Fibroblast of upper back skin (primary cell): ENCODE data around the gene XRCC6.
A peak's percentile ranks its signal among the peaks of the same experiment; 100 is the strongest.
"Not testable (repeated sequence)": the region's sequence is repeated elsewhere in the genome, so short reads cannot be mapped to it uniquely, and the experiment has no call there.

Experiments
- DNase-seq: peaks from one replicate; pipeline ENCODE4 v3.0.0-alpha.2; 2013

The XRCC6 gene

GRCh38 chr22:41621099-41621910 is at the start of gene XRCC6:
TSS of gene XRCC6 (plus strand) at chr22:41621295. CDS start at chr22:41622005, 710 bp downstream.
- peak; percentile 100 for DNase-seq

GRCh38 chr22:41571786-41572185 is 49.3 kb upstream of the XRCC6 start:
- no peak for DNase-seq

GRCh38 chr22:41572305-41572704 is 48.8 kb upstream of the XRCC6 start:
- not testable (repeated sequence) for DNase-seq

GRCh38 chr22:41573677-41574076 is 47.4 kb upstream of the XRCC6 start:
- DNase-seq, result no peak

GRCh38 chr22:41574847-41575381 is 46.2 kb upstream of the XRCC6 start:
- no peak for DNase-seq

GRCh38 chr22:41575533-41575932 is 45.6 kb upstream of the XRCC6 start:
- no peak for DNase-seq

- peak; percentile 48 for DNase-seq
These were observed 44.2 kb upstream of the XRCC6 start for GRCh38 chr22:41576877-41577276.

GRCh38 chr22:41578114-41578513 is 43.0 kb upstream of the XRCC6 start:
- no peak for DNase-seq

- DNase-seq, result no peak
These were observed 42.3 kb upstream of the XRCC6 start for GRCh38 chr22:41578818-41579217.

- DNase-seq, result no peak
These were observed 41.6 kb upstream of the XRCC6 start for GRCh38 chr22:41579297-41579996.

GRCh38 chr22:41579997-41580355 is 41.1 kb upstream of the XRCC6 start:
- DNase-seq, result no peak

GRCh38 chr22:41582694-41583093 is 38.4 kb upstream of the XRCC6 start:
- no peak for DNase-seq

- DNase-seq, result no peak
These were observed 36.2 kb upstream of the XRCC6 start for GRCh38 chr22:41584881-41585280.

GRCh38 chr22:41585898-41586297 is 35.2 kb upstream of the XRCC6 start:
- no peak for DNase-seq

- no peak for DNase-seq
These were observed 33.8 kb upstream of the XRCC6 start for GRCh38 chr22:41587347-41587723.

GRCh38 chr22:41589391-41590241 is 31.5 kb upstream of the XRCC6 start, which contains the start of gene PMM1:
TSS of gene PMM1 (minus strand) at chr22:41589840. CDS start at chr22:41589805, 35 bp downstream.
- DNase-seq, result peak; percentile 100

- not testable (repeated sequence) for DNase-seq
These were observed 27.6 kb upstream of the XRCC6 start for GRCh38 chr22:41593336-41593960.

- DNase-seq, result no peak
These were observed 25.4 kb upstream of the XRCC6 start for GRCh38 chr22:41595703-41596102.

- DNase-seq, result peak; percentile 38
These were observed 24.1 kb upstream of the XRCC6 start for GRCh38 chr22:41596776-41597634.

- no peak for DNase-seq
These were observed 23.5 kb upstream of the XRCC6 start for GRCh38 chr22:41597635-41597953.

- DNase-seq, result peak; percentile 84
These were observed 23.0 kb upstream of the XRCC6 start for GRCh38 chr22:41598081-41598480.
